ENCODE results near the gene PDCD6IP.

DNA sequence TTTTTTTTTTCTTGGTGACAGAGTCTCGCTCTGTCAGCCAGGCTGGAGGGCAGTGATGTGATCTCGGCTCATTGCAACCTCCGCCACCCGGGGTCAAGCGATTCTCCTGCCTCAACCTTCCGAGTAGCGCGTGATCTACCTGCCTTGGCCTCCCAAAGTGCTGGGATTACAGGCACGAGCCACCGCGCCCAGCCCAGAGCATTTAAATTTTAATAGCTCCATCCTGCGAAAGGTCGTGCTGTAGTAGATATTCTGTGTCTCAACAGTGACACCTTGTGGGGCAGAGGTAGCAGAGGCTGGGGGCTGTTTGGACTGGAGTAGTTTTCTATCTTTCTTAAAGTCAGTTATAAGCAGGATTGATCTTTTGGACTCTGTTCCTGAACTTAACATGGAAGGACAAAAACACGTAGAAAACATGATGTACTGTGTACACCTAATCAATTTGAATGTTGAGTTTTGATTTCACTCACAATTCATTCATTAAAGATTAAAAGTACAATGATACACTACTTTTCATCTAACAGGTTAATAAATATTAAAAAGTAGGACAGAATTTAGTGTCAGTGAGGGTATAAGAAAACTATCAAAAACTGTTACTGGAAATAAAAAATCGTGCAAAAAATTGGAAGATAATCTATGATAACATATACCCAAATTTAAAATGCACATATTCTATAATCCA, 11.0 kb upstream of the PDCD6IP start:
- TF ChIP-seq TAF1 (IDR thresholded peaks at IDR 0.05; ENCODE audit: low read depth, low read length) (no peak), POLR2A (IDR thresholded peaks at IDR 0.05; ENCODE audit: low read depth, low read length) (no peak), POLR2AphosphoS5 (IDR thresholded peaks at IDR 0.05; ENCODE audit: low read depth, low read length) (no peak)
